Fibroblast of lung (primary cell): ENCODE measurements around the gene HIVEP1. TPM values are rescaled to one million over a fixed set of nuclear protein-coding genes. Genes with fewer than 3 reads are reported as not detected.
A peak's percentile ranks its signal among the peaks of the same experiment; 100 is the strongest.
"Not testable (repeated sequence)": the region's sequence is repeated elsewhere in the genome, so short reads cannot be mapped to it uniquely, and the experiment has no call there.

Source experiments
- DNase-seq, 2 donors: peaks; one replicate each; pipeline versions ENCODE4 v3.0.0 to v3.0.0-alpha.2; 2010; ENCODE audit warnings: low read depth in 2 of 2
- H2AFZ ChIP-seq: 2 replicates; pipeline ENCODE4 v1.5.1; 2012; ENCODE audit warnings: low read length, control low read depth, inconsistent platforms
- H3K27ac ChIP-seq: 2 replicates; pipeline ENCODE4 v1.5.1; 2011; ENCODE audit warnings: low read length, control low read depth; ENCODE audit not compliant: insufficient read depth
- H3K27me3 ChIP-seq: 2 replicates; pipeline ENCODE4 v1.5.1; 2011; ENCODE audit warnings: mild to moderate bottlenecking, low read length; ENCODE audit not compliant: control insufficient read depth, insufficient read depth
- H3K36me3 ChIP-seq: 2 replicates; pipeline ENCODE4 v1.5.1; 2011; ENCODE audit warnings: low read length; ENCODE audit not compliant: control insufficient read depth, insufficient read depth
- H3K4me1 ChIP-seq: 2 replicates; pipeline ENCODE4 v1.5.1; 2011; ENCODE audit warnings: low read length; ENCODE audit not compliant: control insufficient read depth, insufficient read depth; ENCODE audit errors: extremely low read depth
- H3K4me2 ChIP-seq: 2 replicates; pipeline ENCODE4 v1.5.1; 2011; ENCODE audit warnings: low read length, control low read depth; ENCODE audit not compliant: insufficient read depth; ENCODE audit errors: extremely low read depth
- H3K4me3 ChIP-seq, 4 experiments: fragments of 200-600 bp in 1 of 4; sonication (generic) in 1 of 4; replicated peaks in 1 of 4; 2 replicates each; pipeline ENCODE4 v1.5.1; 2011 to 2016; ENCODE audit warnings: low read length in 4 of 4, low read depth in 3 of 4, mild to moderate bottlenecking in 3 of 4, control low read depth in 2 of 4, inconsistent platforms in 1 of 4, mixed read lengths in 1 of 4; ENCODE audit not compliant: insufficient read depth in 1 of 4; ENCODE audit errors: control extremely low read depth in 1 of 4
- H3K79me2 ChIP-seq: 2 replicates; pipeline ENCODE4 v1.5.1; 2012; ENCODE audit warnings: mild to moderate bottlenecking, low read length, inconsistent platforms; ENCODE audit not compliant: control insufficient read depth, insufficient read depth
- H3K9ac ChIP-seq: 2 replicates; pipeline ENCODE4 v1.5.1; 2011; ENCODE audit warnings: mild to moderate bottlenecking, low read length, control low read depth; ENCODE audit not compliant: insufficient read depth
- H3K9me3 ChIP-seq: 2 replicates; pipeline ENCODE4 v1.5.1; 2012; ENCODE audit warnings: low read depth, low read length; ENCODE audit not compliant: control insufficient read depth, insufficient read depth
- H4K20me1 ChIP-seq: 2 replicates; pipeline ENCODE4 v1.5.1; 2011; ENCODE audit warnings: low read length; ENCODE audit not compliant: control insufficient read depth, insufficient read depth; ENCODE audit errors: extremely low read depth
- EZH2 ChIP-seq: IDR thresholded peaks from 2 replicates; pipeline ENCODE4 v1.5.1; 2012; ENCODE audit warnings: low read length, control low read depth, mild to moderate bottlenecking; ENCODE audit errors: missing control alignments
- polyA plus RNA-seq, 2 donors: library from polyadenylated mRNA; depleted of rRNA in 1 of 2; stranded (reverse) in 1 of 2; unstranded in 1 of 2; fragments of >200 nt; gene quantifications; 2 replicates each; pipeline ENCODE4 v1.2.1, GENCODE V29; 2011 to 2012; ENCODE audit warnings: missing spikeins in 1 of 2
- total RNA-seq: library from RNA; depleted of rRNA; stranded (reverse); fragments of >200 nt; gene quantifications from 2 replicates; pipeline ENCODE4 v1.2.1, GENCODE V29; 2014
- TF ChIP-seq, protein P1 (sequence below), 2 donors: IDR thresholded peaks in 1 of 2; conservative IDR thresholded peaks in 1 of 2; 1 replicate in 1 of 2; 2 replicates in 1 of 2; pipeline ENCODE4 v1.5.1; 2011 to 2012; ENCODE audit warnings: low read length in 2 of 2, control low read depth in 1 of 2, inconsistent platforms in 1 of 2, low read depth in 1 of 2, mild to moderate bottlenecking in 1 of 2

HIVEP1 gene
- total and polyA plus RNA-seq, 2 donors (not counting 1 experiment from before 2014, with no cell fraction given): 9.9 to 14.6 TPM

DNA sequence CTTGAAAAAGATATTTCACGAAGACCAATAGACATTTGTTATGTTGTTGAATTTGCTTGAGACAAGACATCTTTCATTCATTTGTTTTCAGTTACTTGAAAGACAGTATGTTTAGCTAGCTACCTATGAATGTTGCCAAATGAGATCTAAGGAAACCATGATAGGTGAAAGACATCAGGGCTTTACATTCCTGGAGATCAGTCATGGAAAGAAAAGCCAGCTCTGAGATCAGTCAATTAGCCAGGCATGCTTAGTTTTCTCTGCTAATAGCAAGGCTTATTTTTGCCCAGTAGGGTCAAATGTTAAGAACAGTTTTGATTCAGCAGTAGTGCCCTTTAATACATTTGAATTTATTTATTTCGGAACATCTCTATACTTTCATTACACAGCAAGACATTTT lies 161.5 kb downstream of the HIVEP1 start:
- DNase-seq: no peak

DNA sequence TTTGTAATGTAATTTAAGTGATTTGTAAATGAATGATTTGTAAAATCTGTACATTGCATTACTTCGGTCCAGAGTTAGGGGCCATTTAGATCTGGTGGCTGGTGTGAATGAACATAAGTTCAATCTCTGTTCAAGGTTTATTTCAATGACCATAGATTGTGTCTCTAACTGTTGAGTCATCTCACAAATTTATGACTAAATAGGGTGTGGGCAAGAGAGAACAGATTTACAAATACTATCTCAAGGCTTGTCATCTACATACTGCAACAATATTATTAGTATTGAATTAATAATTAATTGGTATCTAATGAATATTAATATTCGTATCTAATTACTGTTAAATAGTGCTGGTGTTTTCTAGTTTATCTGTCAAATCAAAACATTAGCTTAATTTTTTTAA lies 162.8 kb downstream of the HIVEP1 start:
- DNase-seq: peak; percentile 34 to 45
- H4K20me1 ChIP-seq: no peaks in the 10 kb centered on the region
- no peak overlapping the region for H3K27ac ChIP-seq
- H3K9me3 ChIP-seq: no peaks in the 10 kb centered on the region
- no peaks in the 10 kb centered on the region for H3K36me3 ChIP-seq
- no peaks in the 10 kb centered on the region for H3K79me2 ChIP-seq
- H3K4me3 ChIP-seq: no peak overlapping the region
- H3K27me3 ChIP-seq: no peaks in the 10 kb centered on the region
- H3K4me1 ChIP-seq: peaks cover 3% of the 10 kb centered on the region
- no peak overlapping the region for H2AFZ ChIP-seq
- peak overlapping the region; percentile 9 for H3K4me2 ChIP-seq
- TF ChIP-seq, protein P1, sequence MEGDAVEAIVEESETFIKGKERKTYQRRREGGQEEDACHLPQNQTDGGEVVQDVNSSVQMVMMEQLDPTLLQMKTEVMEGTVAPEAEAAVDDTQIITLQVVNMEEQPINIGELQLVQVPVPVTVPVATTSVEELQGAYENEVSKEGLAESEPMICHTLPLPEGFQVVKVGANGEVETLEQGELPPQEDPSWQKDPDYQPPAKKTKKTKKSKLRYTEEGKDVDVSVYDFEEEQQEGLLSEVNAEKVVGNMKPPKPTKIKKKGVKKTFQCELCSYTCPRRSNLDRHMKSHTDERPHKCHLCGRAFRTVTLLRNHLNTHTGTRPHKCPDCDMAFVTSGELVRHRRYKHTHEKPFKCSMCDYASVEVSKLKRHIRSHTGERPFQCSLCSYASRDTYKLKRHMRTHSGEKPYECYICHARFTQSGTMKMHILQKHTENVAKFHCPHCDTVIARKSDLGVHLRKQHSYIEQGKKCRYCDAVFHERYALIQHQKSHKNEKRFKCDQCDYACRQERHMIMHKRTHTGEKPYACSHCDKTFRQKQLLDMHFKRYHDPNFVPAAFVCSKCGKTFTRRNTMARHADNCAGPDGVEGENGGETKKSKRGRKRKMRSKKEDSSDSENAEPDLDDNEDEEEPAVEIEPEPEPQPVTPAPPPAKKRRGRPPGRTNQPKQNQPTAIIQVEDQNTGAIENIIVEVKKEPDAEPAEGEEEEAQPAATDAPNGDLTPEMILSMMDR (conservative IDR thresholded peaks at IDR 0.05 in 1 of 2, IDR thresholded peaks at IDR 0.05 in 1 of 2; ENCODE audit: low read depth in 1 of 2, low read length in 2 of 2): no peak
- no peak for TF ChIP-seq EZH2
- H3K9ac ChIP-seq: no peak overlapping the region

More for the DNA sequence above, 161.5 kb downstream of the HIVEP1 start:
- H3K9ac ChIP-seq: no peak overlapping the region
- H3K4me3 ChIP-seq: no peak overlapping the region
- H3K79me2 ChIP-seq: no peaks in the 10 kb centered on the region
- H3K9me3 ChIP-seq: no peaks in the 10 kb centered on the region
- TF ChIP-seq EZH2: no peak
- TF ChIP-seq, protein P1 (conservative IDR thresholded peaks at IDR 0.05 in 1 of 2, IDR thresholded peaks at IDR 0.05 in 1 of 2; ENCODE audit: low read depth in 1 of 2, low read length in 2 of 2): no peak
- no peak overlapping the region for H3K4me2 ChIP-seq
- H2AFZ ChIP-seq: no peak overlapping the region
- no peaks in the 10 kb centered on the region for H4K20me1 ChIP-seq
- H3K27me3 ChIP-seq: no peaks in the 10 kb centered on the region
- no peaks in the 10 kb centered on the region for H3K36me3 ChIP-seq
- peaks cover 3% of the 10 kb centered on the region for H3K4me1 ChIP-seq
- H3K27ac ChIP-seq: no peak overlapping the region

DNA sequence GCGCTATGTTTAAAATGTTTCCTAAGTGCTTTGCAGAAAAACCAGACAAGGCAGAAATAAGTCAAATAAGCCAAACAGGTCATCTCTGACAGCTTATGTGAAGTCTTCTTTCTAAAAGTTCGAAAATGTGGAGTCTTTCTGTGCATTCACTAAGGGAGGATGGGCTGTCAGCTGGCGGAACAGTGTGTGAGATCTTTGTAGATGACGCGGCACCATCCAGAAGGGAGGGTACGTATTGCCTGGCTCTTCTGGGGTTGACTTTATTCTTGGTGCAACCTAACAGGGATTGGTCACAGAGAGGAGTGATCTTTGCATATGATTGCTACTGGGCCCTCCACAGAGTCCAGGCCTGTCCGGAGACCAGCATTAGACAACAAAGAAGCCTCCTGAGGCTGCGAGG lies 163.5 kb downstream of the HIVEP1 start:
- TF ChIP-seq, protein P1 (conservative IDR thresholded peaks at IDR 0.05 in 1 of 2, IDR thresholded peaks at IDR 0.05 in 1 of 2; ENCODE audit: low read depth in 1 of 2, low read length in 2 of 2): no peak
- TF ChIP-seq EZH2: no peak
- no peak for DNase-seq
- Histone ChIP-seq H3K9me3 (no peaks in the 10 kb centered on the region), H3K27ac (no peak overlapping the region), H3K79me2 (no peaks in the 10 kb centered on the region), H2AFZ (no peak overlapping the region), H3K4me1 (peaks cover 3% of the 10 kb centered on the region), H3K4me2 (no peak overlapping the region), H3K9ac (no peak overlapping the region), H3K27me3 (no peaks in the 10 kb centered on the region), H3K4me3 (no peak overlapping the region), H4K20me1 (no peaks in the 10 kb centered on the region), H3K36me3 (no peaks in the 10 kb centered on the region)

DNA sequence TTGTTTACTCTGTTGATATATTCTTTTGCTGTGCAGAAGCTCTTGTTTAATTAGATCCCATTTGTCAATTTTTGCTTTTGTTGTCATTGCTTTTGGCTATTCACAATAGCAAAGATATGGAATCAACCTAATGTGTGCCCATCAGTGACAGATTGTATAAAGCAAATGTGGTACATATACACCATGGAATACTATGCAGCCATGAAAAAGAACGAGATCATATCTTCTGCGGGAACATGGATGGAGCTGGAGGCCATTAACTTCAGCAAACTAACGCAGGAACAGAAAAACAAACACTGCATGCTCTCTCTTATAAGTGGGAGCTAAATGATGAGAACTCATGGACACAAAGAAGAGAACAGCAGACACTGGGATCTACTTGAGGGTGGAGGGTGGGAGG lies 164.7 kb downstream of the HIVEP1 start:
- not testable (repeated sequence) for H3K36me3 ChIP-seq, H3K9ac ChIP-seq, H3K27me3 ChIP-seq, H4K20me1 ChIP-seq, H3K4me2 ChIP-seq, H3K4me1 ChIP-seq, H3K79me2 ChIP-seq, H2AFZ ChIP-seq, H3K4me3 ChIP-seq, DNase-seq, H3K27ac ChIP-seq, H3K9me3 ChIP-seq
